HPDE6-E6E7 (cell line): ENCODE results near the gene SYNGAP1.

ENCODE experiments used
- DNase-seq: peaks from one replicate; pipeline ENCODE4 v3.0.0; 2011; ENCODE audit warnings: missing footprints; ENCODE audit errors: extremely low spot score

The SYNGAP1 gene

GRCh38 chr6:33438978-33439594, 19.2 kb downstream of the SYNGAP1 start:
- DNase-seq = no peak

GRCh38 chr6:33439956-33440648, 20.2 kb downstream of the SYNGAP1 start:
- no peak for DNase-seq

DNA sequence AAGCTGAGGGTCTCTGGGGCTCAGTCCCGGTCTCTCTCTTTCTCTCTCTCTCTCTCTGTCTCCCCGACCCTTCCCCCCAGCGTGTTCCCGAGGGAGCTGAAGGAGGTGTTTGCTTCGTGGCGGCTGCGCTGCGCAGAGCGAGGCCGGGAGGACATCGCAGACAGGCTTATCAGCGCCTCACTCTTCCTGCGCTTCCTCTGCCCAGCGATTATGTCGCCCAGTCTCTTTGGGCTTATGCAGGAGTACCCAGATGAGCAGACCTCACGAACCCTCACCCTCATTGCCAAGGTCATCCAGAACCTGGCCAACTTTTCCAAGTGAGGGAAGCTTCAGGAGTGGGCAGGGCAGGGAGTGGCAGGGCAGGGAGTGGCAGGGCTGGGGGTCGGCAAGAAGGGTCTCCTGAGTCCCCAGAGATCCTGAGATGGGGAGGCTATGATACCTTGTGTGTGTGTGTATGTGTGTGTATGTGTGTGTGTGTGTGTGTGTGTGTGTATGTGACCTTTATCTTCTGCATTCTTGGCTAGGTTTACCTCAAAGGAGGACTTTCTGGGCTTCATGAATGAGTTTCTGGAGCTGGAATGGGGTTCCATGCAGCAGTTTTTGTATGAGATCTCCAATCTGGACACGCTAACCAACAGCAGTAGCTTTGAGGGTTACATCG, 20.9 kb downstream of the SYNGAP1 start:
- no peak for DNase-seq

DNA sequence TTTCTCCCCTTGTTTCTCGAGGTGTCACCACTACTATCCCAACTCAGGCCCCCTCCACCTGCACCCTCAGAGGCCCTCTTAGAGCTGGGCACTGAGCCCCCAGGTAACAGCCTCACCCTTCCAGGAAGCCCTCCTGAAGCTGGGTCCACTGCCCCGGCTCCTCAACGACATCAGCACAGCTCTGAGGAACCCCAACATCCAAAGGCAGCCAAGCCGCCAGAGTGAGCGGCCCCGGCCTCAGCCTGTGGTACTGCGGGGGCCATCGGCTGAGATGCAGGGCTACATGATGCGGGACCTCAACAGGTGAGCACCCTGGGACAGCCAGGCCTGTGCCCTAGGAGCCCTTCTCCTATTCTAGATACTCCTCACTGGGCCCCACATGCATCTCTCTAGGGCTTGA, 21.6 kb downstream of the SYNGAP1 start:
- no peak for DNase-seq

DNA sequence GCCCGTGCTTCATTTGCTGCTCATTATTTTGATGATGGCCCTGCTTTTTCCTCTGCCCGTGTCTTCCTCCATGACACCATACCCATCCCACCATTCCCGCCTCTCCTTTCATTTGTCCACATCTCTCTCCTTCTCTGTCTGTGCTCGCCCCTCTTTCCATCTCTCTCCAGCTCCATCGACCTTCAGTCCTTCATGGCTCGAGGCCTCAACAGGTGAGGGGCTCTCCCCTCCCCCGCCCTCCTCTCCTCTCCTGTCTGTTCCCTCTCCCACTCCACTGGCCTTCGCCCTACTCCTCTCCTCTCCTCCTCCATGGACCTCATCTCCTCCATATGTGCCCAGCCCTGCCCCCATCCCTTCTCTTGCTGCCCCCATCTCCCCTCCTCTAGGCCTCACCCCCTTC, 22.4 kb downstream of the SYNGAP1 start:
- no peak for DNase-seq

DNA sequence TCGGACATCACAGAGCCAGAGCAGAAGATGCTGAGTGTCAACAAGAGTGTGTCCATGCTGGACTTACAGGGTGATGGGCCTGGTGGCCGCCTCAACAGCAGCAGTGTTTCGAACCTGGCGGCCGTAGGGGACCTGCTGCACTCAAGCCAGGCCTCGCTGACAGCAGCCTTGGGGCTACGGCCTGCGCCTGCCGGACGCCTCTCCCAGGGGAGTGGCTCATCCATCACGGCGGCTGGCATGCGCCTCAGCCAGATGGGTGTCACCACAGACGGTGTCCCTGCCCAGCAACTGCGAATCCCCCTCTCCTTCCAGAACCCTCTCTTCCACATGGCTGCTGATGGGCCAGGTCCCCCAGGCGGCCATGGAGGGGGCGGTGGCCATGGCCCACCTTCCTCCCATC, 23.2 kb downstream of the SYNGAP1 start:
- DNase-seq = no peak

DNA sequence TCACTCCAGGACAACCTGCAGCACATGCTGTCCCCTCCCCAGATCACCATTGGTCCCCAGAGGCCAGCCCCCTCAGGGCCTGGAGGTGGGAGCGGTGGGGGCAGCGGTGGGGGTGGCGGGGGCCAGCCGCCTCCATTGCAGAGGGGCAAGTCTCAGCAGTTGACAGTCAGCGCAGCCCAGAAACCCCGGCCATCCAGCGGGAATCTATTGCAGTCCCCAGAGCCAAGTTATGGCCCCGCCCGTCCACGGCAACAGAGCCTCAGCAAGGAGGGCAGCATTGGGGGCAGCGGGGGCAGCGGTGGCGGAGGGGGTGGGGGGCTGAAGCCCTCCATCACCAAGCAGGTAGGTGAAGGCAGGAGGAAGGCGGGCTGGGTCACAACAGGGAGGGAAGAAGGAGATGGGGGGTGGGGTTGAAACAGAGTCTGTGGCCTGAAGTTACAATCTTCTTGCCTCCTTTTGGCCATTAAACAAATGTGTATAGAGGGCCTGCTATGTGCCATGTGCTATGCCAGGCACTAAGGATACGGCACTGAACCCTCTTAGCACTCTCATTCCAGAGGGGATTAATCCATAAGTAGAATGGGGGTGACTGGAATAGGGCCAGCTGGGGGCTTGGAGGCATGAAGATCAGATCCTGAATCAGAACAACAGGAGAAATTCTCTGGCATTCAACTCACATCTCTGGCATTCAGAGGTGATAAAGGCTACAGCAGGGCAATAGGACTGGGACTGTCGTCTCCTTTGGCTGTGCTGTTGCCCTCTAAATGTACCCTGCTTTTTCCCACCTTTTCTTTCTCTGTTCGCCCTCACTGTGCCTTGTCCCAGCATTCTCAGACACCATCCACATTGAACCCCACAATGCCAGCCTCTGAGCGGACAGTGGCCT, 24.0 kb downstream of the SYNGAP1 start:
- no peak for DNase-seq

DNA sequence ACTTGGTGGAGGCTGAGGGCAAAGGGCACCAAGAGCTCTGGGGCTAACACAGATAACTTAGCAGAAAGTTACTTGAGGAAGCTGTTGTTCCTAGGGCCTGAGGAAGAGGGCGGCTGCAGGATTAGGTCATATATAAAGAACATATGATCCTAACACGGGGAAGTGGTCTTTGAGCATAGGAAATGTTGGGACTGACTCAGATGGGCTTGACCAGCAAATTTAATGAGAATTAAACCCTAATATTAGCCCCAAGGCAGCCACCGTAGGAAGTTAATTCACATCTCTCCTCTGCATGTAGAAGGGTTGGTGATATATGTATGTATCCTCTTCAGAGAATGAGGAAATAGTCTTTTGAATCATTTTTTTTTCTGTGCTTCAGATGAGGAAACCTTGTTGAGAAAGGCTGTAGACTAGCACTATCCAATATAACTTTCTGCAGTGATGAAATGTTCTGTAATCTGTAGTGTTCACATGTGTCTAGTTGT, 25.3 kb downstream of the SYNGAP1 start:
- no peak for DNase-seq

DNA sequence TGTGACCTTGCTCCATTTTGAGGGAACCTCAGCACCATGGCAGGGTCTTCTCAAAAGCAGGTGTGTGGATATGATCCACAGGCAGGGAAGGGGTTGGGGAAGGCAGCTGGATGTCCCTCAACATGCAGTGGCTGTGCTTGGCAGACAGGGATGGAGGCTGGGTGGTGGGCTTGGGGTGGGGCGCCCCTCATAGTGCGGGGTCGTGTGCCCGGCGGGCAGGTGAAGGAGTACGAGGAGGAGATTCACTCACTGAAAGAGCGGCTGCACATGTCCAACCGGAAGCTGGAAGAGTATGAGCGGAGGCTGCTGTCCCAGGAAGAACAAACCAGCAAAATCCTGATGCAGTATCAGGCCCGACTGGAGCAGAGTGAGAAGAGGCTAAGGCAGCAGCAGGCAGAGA, 26.5 kb downstream of the SYNGAP1 start:
- DNase-seq = no peak

GRCh38 chr6:33450434-33450833, 30.6 kb downstream of the SYNGAP1 start:
- no peak for DNase-seq

GRCh38 chr6:33451606-33452005, 31.7 kb downstream of the SYNGAP1 start:
- DNase-seq = no peak

DNA sequence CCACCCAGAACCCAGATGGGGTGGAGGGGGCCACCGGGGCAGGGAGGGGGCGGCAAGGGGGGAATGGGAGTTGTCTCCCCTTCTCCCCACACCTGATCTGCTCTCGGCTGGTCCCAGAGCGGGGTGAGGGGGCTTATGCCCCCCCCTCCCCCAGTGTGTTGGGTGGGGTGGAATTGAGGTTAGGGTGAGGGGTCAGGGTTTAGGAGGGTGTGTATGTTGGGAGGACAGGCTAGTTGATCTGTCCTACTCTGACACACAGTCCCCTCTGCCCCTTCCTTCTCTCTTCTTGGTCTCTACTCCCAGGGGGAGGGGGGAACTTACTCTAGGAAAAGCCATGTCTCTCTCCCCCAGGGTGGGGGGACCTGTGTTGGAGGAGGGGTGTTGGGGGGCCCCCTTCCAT, 32.6 kb downstream of the SYNGAP1 start:
- no peak for DNase-seq

DNA sequence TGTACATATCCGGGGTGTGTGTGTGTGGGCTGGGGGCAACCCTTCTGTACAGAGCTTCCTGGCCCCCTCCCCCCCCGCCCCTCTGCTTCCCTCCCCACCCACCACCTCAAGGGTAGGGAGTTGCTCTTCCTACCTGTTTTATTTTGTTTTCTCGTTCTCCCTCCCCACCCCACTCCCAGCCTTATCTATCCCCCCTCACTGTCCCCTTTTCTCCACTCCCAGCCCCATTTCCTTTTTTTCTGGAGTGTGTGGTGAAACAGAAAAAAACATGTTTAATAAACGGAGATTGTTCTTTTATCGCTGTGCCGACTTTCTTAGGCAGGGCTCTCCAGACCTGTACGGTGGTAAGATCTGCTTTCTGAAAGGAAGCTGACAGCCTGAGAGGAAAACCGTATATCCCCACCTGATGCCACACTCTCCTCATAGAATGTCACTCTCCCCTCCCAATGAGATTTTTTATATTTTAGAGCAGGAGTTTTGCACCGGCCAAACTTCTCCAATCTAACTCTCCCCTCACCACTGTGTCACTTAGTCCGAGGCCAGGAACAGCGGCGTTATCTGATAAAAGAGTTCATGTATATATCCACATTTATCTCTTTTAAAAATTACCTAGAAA, 33.6 kb downstream of the SYNGAP1 start:
- no peak for DNase-seq

GRCh38 chr6:33454009-33454946, 34.4 kb downstream of the SYNGAP1 start, which contains the start of gene ZBTB9:
TSS of gene ZBTB9 (plus strand) at chr6:33454576. CDS start at chr6:33455101, 525 bp downstream.
- peak; percentile 99 for DNase-seq

DNA sequence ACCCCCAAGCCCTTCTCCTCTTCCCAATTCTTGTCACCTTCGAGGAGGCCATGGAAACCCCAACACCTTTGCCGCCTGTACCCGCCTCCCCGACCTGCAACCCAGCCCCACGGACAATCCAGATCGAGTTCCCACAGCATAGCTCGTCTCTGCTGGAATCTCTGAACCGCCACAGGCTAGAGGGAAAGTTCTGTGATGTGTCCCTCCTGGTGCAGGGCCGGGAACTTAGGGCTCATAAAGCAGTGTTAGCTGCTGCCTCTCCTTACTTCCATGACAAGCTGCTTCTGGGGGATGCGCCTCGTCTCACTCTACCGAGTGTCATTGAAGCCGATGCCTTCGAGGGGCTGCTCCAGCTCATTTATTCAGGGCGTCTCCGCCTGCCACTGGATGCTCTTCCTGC, 35.2 kb downstream of the SYNGAP1 start:
- DNase-seq = no peak

- no peak for DNase-seq
Observed at GRCh38 chr6:33456156-33456555, 36.3 kb downstream of the SYNGAP1 start.

DNA sequence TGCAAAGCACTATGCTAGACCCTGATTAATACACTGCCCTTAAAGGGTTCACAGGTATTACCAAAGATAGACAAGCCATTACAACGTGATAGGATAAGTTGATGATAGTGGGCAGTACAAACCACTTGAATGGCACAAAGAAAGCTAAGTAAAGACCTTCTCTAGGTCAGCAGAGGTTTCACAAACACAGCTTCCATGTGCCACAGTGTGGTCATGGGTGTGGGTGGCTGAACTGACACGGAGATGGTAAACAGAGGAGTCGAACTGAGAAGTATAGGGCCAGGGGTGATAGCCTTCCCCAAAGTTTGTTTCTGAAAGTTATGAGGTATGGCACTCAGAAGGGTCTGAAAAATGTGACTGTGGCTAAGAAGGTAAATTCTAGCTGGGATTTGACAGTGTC, 38.8 kb downstream of the SYNGAP1 start:
- DNase-seq = no peak

GRCh38 chr6:33459226-33459625, 39.4 kb downstream of the SYNGAP1 start:
- DNase-seq = no peak

DNA sequence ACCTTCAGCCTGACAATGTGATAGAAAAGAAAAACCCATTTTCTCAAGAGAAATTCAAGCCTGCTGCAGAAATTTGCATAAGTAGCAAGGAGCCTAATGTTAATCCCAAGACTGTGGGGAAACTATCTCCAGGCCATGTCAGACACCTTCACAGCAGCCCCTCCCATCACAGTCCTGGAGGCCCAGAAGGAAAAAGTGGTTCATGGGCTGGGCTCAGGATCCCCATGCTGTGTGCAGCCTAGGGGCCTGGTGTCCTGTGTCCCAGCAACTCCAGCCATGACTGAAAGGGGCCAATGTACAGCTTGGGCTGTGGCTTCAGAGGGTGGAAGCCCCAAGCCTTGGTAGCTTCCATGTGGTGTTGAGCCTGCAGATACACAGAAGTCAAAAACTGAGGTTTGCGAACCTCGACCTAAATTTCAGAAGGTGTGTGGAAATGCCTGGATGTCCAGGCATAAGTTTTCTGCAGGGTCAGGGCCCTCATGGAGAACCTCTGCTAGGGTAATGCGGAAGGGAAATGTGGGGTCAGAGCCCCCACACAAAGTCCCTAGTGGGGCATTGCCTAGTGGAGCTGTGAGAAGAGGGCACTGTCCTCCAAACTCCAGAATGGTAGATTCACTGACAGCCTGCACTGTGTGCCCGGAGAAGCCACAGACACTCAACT, 46.3 kb downstream of the SYNGAP1 start:
- DNase-seq = no peak

DNA sequence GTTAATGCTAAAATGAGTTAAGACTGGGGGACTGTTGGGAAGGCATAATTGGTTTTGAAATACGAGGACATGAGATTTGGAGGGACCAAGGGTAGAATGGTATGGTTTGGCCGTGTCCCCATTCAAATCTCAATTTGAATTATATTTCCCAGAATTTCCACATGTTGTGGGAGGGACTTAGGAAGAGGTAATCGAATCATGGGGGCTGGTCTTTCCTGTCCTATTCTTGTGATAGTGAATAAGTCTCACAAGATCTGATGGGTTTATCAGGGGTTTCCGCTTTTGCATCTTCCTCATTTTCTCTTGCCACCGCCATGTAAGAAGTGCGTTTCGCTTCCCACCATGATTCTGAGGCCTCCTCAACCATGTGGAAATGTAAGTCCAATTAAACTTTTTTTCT, 47.2 kb downstream of the SYNGAP1 start:
- no peak for DNase-seq
